GM23338 (cell line): Measurements from ENCODE around the gene PTH1R. TPM values are rescaled to one million over a fixed set of nuclear protein-coding genes. Genes with fewer than 3 reads are reported as not detected.

Experiments used
- ATAC-seq: fragments of 200-7000 bp; cut with Tn5 transposase; 3 replicates; pipeline ENCODE4 v1.9.1; 2020
- DNase-seq: peaks from one replicate; pipeline ENCODE4 v3.0.0-alpha.2; 2015; ENCODE audit warnings: low spot score
- H2AFZ ChIP-seq: fragments of 200-600 bp; sonication (generic); 2 replicates; pipeline ENCODE4 v1.8.0; 2016; ENCODE audit warnings: antibody characterized with exemption, mild to moderate bottlenecking, moderate library complexity
- H3F3A ChIP-seq: fragments of 200-600 bp; sonication (generic); replicated peaks from 2 replicates; pipeline ENCODE4 v1.8.0; 2017; ENCODE audit warnings: antibody characterized with exemption, mixed run types, low read depth
- H3K27ac ChIP-seq: fragments of 200-600 bp; sonication (generic); 2 replicates; pipeline ENCODE4 v1.6.1; 2016; ENCODE audit warnings: low read depth
- H3K27me3 ChIP-seq: fragments of 200-600 bp; sonication (generic); 2 replicates; pipeline ENCODE4 v1.8.0; 2016; ENCODE audit warnings: mild to moderate bottlenecking, mixed run types, moderate library complexity; ENCODE audit not compliant: insufficient read depth
- H3K36me3 ChIP-seq: fragments of 200-600 bp; sonication (generic); 2 replicates; pipeline ENCODE4 v1.8.0; 2016; ENCODE audit warnings: mild to moderate bottlenecking; ENCODE audit not compliant: insufficient read depth
- H3K4me1 ChIP-seq: fragments of 200-600 bp; sonication (generic); 2 replicates; pipeline ENCODE4 v1.8.0; 2016; ENCODE audit warnings: mild to moderate bottlenecking, moderate library complexity; ENCODE audit not compliant: insufficient read depth
- H3K4me2 ChIP-seq: fragments of 200-600 bp; sonication (generic); 2 replicates; pipeline ENCODE4 v1.7.1; 2017; ENCODE audit warnings: mixed run types
- H3K4me3 ChIP-seq: fragments of 200-600 bp; sonication (generic); 2 replicates; pipeline ENCODE4 v1.6.1; 2016; ENCODE audit warnings: mixed run types
- H3K79me2 ChIP-seq: fragments of 200-600 bp; sonication (generic); replicated peaks from 2 replicates; pipeline ENCODE4 v1.8.0; 2017; ENCODE audit warnings: mild to moderate bottlenecking; ENCODE audit not compliant: insufficient read depth
- H3K9me2 ChIP-seq: fragments of 200-600 bp; sonication (generic); 2 replicates; pipeline ENCODE4 v1.8.0; 2017; ENCODE audit not compliant: insufficient read depth
- H4K20me1 ChIP-seq: fragments of 200-600 bp; sonication (generic); replicated peaks from 2 replicates; pipeline ENCODE4 v1.8.0; 2017; ENCODE audit warnings: mild to moderate bottlenecking; ENCODE audit not compliant: insufficient read depth
- H3K27ac Mint-ChIP-seq: 2 replicates; pipeline ENCODE4 v1.8.0; 2020; ENCODE audit warnings: inconsistent platforms, mild to moderate bottlenecking, moderate library complexity, mixed read lengths
- H3K27me3 Mint-ChIP-seq: 3 replicates; pipeline ENCODE4 v1.8.0; 2022; ENCODE audit warnings: low read depth, mild to moderate bottlenecking, moderate library complexity, mixed read lengths, inconsistent platforms; ENCODE audit not compliant: insufficient read depth, poor library complexity
- H3K36me3 Mint-ChIP-seq: 3 replicates; pipeline ENCODE4 v1.8.0; 2021; ENCODE audit warnings: low read depth, mild to moderate bottlenecking, inconsistent platforms, moderate library complexity, mixed read lengths
- H3K4me1 Mint-ChIP-seq: 3 replicates; pipeline ENCODE4 v1.8.0; 2020; ENCODE audit warnings: mild to moderate bottlenecking, inconsistent platforms, mixed read lengths
- H3K4me3 Mint-ChIP-seq: 3 replicates; pipeline ENCODE4 v1.8.0; 2021; ENCODE audit warnings: moderate library complexity, mild to moderate bottlenecking, inconsistent platforms, mixed read lengths
- H3K9me3 Mint-ChIP-seq: 3 replicates; pipeline ENCODE4 v1.8.0; 2020; ENCODE audit warnings: moderate library complexity, mild to moderate bottlenecking, inconsistent platforms, mixed read lengths
- CREB1 ChIP-seq: fragments of 250-450 bp; sonication (Bioruptor Pico); IDR thresholded peaks from 2 replicates; pipeline ENCODE4 v1.5.0; 2020; ENCODE audit warnings: low read depth, mild to moderate bottlenecking, moderate library complexity
- EZH2 ChIP-seq: fragments of 200-600 bp; sonication (generic); IDR thresholded peaks from one replicate; pipeline ENCODE4 v1.8.0; 2017; ENCODE audit warnings: antibody characterized with exemption, mild to moderate bottlenecking, low read depth; ENCODE audit not compliant: unreplicated experiment
- EZH2phosphoT487 ChIP-seq: fragments of 200-600 bp; sonication (generic); IDR thresholded peaks from one replicate; pipeline ENCODE4 v1.8.1; 2018; ENCODE audit warnings: antibody characterized with exemption; ENCODE audit not compliant: unreplicated experiment
- JUNB ChIP-seq: IDR thresholded peaks from one replicate; pipeline ENCODE4 v1.6.1; 2016; ENCODE audit warnings: antibody characterized with exemption; ENCODE audit not compliant: unreplicated experiment
- NANOG ChIP-seq: IDR thresholded peaks from 2 replicates; pipeline ENCODE4 v1.6.1; 2016; ENCODE audit warnings: antibody characterized with exemption, borderline replicate concordance
- POLR2AphosphoS5 ChIP-seq: IDR thresholded peaks from 2 replicates; pipeline ENCODE4 v1.6.1; 2016; ENCODE audit warnings: antibody characterized with exemption, low read depth
- STAT1 ChIP-seq: IDR thresholded peaks from one replicate; pipeline ENCODE4 v1.6.1; 2016; ENCODE audit warnings: antibody characterized with exemption; ENCODE audit not compliant: unreplicated experiment
- ZNF114 ChIP-seq: fragments of 250-450 bp; sonication (Bioruptor Pico); IDR thresholded peaks from 2 replicates; pipeline ENCODE4 v1.5.0; 2020; ENCODE audit warnings: mild to moderate bottlenecking, moderate library complexity
- ZNF331 ChIP-seq: fragments of 250-450 bp; sonication (Bioruptor Pico); IDR thresholded peaks from 2 replicates; pipeline ENCODE4 v1.5.0; 2020; ENCODE audit warnings: low read depth, mild to moderate bottlenecking, moderate library complexity
- polyA plus RNA-seq: library from polyadenylated mRNA; unstranded; fragments of >200 nt; fragmentation: Nextera tagmentation; extraction: Ambion mirVana; gene quantifications from 2 replicates; pipeline ENCODE4 v1.2.1, GENCODE V29; 2016
- total RNA-seq: library from RNA; depleted of rRNA; stranded (reverse); fragments of >200 nt; shearing (Covaris generic); gene quantifications from 2 replicates; pipeline ENCODE4 v1.2.3, GENCODE V29; 2014
- TF ChIP-seq, protein P1 (sequence below): IDR thresholded peaks from 2 replicates; pipeline ENCODE4 v1.6.1; 2016; ENCODE audit warnings: antibody characterized with exemption
- TF ChIP-seq, protein P2 (sequence below): IDR thresholded peaks from one replicate; pipeline ENCODE4 v1.6.1; 2018; ENCODE audit warnings: antibody characterized with exemption; ENCODE audit not compliant: unreplicated experiment
- TF ChIP-seq, protein P3 (sequence below), 2 experiments: fragments of 200-600 bp in 1 of 2; sonication (generic) in 1 of 2; conservative IDR thresholded peaks; 2 replicates each; pipeline versions ENCODE4 v1.5.1 to v1.6.1; 2016 to 2017; ENCODE audit warnings: antibody characterized with exemption in 2 of 2, low read depth in 2 of 2, mild to moderate bottlenecking in 2 of 2, moderate library complexity in 1 of 2
- TF ChIP-seq, protein P4 (sequence below): fragments of 250-450 bp; sonication (Bioruptor Pico); IDR thresholded peaks from 2 replicates; pipeline ENCODE4 v1.5.0; 2020; ENCODE audit warnings: mild to moderate bottlenecking, moderate library complexity

Gene PTH1R
- total and polyA plus RNA-seq, 2 experiments from 2014 or later = 1.3 to 1.9 TPM

DNA sequence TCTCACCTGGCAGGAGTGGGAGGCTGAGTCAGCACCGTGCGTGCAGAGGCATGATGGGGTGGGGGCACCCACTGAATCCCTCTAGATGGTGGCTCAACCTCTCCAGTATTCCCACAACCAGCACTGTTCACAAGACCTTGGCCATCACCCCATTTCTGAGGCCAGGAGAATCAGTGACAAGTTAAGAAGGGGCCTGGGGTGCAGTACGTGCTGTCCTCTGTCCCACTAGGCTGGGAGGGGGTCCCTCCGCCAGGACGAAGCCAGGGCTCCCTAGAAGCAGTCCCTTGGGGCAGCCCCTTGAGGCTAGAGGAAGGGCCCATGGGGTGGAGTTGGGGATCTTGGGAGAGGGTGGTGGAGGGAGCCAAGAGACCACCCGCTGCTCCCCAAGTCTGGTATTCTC, 19.1 kb upstream of the PTH1R start:
- H3K4me3 ChIP-seq = no peak overlapping the region
- no peaks in the 10 kb centered on the region for H3K27me3 ChIP-seq
- H3K36me3 ChIP-seq = no peaks in the 10 kb centered on the region
- no peak overlapping the region for H3K4me3 Mint-ChIP-seq
- no peaks in the 10 kb centered on the region for H3K9me2 ChIP-seq
- TF ChIP-seq EZH2 (no peak), ZNF331 (no peak), POLR2AphosphoS5 (no peak), STAT1 (no peak), ZNF114 (CRISPR knock-in tag) (no peak), EZH2phosphoT487 (no peak), CREB1 (CRISPR knock-in tag) (no peak), JUNB (no peak), NANOG (no peak)
- TF ChIP-seq, protein P1, sequence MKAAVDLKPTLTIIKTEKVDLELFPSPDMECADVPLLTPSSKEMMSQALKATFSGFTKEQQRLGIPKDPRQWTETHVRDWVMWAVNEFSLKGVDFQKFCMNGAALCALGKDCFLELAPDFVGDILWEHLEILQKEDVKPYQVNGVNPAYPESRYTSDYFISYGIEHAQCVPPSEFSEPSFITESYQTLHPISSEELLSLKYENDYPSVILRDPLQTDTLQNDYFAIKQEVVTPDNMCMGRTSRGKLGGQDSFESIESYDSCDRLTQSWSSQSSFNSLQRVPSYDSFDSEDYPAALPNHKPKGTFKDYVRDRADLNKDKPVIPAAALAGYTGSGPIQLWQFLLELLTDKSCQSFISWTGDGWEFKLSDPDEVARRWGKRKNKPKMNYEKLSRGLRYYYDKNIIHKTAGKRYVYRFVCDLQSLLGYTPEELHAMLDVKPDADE = no peak
- TF ChIP-seq, protein P2, sequence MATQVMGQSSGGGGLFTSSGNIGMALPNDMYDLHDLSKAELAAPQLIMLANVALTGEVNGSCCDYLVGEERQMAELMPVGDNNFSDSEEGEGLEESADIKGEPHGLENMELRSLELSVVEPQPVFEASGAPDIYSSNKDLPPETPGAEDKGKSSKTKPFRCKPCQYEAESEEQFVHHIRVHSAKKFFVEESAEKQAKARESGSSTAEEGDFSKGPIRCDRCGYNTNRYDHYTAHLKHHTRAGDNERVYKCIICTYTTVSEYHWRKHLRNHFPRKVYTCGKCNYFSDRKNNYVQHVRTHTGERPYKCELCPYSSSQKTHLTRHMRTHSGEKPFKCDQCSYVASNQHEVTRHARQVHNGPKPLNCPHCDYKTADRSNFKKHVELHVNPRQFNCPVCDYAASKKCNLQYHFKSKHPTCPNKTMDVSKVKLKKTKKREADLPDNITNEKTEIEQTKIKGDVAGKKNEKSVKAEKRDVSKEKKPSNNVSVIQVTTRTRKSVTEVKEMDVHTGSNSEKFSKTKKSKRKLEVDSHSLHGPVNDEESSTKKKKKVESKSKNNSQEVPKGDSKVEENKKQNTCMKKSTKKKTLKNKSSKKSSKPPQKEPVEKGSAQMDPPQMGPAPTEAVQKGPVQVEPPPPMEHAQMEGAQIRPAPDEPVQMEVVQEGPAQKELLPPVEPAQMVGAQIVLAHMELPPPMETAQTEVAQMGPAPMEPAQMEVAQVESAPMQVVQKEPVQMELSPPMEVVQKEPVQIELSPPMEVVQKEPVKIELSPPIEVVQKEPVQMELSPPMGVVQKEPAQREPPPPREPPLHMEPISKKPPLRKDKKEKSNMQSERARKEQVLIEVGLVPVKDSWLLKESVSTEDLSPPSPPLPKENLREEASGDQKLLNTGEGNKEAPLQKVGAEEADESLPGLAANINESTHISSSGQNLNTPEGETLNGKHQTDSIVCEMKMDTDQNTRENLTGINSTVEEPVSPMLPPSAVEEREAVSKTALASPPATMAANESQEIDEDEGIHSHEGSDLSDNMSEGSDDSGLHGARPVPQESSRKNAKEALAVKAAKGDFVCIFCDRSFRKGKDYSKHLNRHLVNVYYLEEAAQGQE = no peak
- TF ChIP-seq, protein P3, sequence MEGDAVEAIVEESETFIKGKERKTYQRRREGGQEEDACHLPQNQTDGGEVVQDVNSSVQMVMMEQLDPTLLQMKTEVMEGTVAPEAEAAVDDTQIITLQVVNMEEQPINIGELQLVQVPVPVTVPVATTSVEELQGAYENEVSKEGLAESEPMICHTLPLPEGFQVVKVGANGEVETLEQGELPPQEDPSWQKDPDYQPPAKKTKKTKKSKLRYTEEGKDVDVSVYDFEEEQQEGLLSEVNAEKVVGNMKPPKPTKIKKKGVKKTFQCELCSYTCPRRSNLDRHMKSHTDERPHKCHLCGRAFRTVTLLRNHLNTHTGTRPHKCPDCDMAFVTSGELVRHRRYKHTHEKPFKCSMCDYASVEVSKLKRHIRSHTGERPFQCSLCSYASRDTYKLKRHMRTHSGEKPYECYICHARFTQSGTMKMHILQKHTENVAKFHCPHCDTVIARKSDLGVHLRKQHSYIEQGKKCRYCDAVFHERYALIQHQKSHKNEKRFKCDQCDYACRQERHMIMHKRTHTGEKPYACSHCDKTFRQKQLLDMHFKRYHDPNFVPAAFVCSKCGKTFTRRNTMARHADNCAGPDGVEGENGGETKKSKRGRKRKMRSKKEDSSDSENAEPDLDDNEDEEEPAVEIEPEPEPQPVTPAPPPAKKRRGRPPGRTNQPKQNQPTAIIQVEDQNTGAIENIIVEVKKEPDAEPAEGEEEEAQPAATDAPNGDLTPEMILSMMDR (conservative IDR thresholded peaks at IDR 0.05; ENCODE audit: low read depth in 2 of 2) = no peak
- TF ChIP-seq, protein P4, sequence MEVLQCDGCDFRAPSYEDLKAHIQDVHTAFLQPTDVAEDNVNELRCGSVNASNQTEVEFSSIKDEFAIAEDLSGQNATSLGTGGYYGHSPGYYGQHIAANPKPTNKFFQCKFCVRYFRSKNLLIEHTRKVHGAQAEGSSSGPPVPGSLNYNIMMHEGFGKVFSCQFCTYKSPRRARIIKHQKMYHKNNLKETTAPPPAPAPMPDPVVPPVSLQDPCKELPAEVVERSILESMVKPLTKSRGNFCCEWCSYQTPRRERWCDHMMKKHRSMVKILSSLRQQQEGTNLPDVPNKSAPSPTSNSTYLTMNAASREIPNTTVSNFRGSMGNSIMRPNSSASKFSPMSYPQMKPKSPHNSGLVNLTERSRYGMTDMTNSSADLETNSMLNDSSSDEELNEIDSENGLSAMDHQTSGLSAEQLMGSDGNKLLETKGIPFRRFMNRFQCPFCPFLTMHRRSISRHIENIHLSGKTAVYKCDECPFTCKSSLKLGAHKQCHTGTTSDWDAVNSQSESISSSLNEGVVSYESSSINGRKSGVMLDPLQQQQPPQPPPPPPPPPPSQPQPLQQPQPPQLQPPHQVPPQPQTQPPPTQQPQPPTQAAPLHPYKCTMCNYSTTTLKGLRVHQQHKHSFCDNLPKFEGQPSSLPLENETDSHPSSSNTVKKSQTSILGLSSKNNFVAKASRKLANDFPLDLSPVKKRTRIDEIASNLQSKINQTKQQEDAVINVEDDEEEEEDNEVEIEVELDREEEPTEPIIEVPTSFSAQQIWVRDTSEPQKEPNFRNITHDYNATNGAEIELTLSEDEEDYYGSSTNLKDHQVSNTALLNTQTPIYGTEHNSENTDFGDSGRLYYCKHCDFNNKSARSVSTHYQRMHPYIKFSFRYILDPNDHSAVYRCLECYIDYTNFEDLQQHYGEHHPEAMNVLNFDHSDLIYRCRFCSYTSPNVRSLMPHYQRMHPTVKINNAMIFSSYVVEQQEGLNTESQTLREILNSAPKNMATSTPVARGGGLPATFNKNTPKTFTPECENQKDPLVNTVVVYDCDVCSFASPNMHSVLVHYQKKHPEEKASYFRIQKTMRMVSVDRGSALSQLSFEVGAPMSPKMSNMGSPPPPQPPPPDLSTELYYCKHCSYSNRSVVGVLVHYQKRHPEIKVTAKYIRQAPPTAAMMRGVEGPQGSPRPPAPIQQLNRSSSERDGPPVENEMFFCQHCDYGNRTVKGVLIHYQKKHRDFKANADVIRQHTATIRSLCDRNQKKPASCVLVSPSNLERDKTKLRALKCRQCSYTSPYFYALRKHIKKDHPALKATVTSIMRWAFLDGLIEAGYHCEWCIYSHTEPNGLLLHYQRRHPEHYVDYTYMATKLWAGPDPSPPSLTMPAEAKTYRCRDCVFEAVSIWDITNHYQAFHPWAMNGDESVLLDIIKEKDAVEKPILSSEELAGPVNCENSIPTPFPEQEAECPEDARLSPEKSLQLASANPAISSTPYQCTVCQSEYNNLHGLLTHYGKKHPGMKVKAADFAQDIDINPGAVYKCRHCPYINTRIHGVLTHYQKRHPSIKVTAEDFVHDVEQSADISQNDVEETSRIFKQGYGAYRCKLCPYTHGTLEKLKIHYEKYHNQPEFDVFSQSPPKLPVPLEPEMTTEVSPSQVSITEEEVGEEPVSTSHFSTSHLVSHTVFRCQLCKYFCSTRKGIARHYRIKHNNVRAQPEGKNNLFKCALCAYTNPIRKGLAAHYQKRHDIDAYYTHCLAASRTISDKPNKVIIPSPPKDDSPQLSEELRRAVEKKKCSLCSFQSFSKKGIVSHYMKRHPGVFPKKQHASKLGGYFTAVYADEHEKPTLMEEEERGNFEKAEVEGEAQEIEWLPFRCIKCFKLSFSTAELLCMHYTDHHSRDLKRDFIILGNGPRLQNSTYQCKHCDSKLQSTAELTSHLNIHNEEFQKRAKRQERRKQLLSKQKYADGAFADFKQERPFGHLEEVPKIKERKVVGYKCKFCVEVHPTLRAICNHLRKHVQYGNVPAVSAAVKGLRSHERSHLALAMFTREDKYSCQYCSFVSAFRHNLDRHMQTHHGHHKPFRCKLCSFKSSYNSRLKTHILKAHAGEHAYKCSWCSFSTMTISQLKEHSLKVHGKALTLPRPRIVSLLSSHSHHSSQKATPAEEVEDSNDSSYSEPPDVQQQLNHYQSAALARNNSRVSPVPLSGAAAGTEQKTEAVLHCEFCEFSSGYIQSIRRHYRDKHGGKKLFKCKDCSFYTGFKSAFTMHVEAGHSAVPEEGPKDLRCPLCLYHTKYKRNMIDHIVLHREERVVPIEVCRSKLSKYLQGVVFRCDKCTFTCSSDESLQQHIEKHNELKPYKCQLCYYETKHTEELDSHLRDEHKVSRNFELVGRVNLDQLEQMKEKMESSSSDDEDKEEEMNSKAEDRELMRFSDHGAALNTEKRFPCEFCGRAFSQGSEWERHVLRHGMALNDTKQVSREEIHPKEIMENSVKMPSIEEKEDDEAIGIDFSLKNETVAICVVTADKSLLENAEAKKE = no peak
- no peaks in the 10 kb centered on the region for H3K9me3 Mint-ChIP-seq
- DNase-seq (no peak), ATAC-seq (no peak)
- H3K4me2 ChIP-seq = no peak overlapping the region
- no peaks in the 10 kb centered on the region for H3K36me3 Mint-ChIP-seq
- no peaks in the 10 kb centered on the region for H3K4me1 Mint-ChIP-seq
- no peak overlapping the region for H2AFZ ChIP-seq
- peaks cover 20% of the 10 kb centered on the region for H3K27me3 Mint-ChIP-seq
- H3K27ac Mint-ChIP-seq = no peak overlapping the region
- H4K20me1 ChIP-seq = no peaks in the 10 kb centered on the region
- H3K79me2 ChIP-seq = no peaks in the 10 kb centered on the region
- no peak overlapping the region for H3K27ac ChIP-seq
- H3K4me1 ChIP-seq = no peaks in the 10 kb centered on the region
- H3F3A ChIP-seq = no peaks in the 10 kb centered on the region
